T-cell (primary cell): ENCODE measurements around the gene QRICH2. TPM values are rescaled to one million over a fixed set of nuclear protein-coding genes. Genes with fewer than 3 reads are reported as not detected.

Experiments
- ATAC-seq, 4 experiments: fragments of 200-7000 bp in 3 of 4; fragments of 150-1000 bp in 1 of 4; cut with Tn5 transposase; replicated peaks in 1 of 4; 1 replicate in 3 of 4; 2 replicates in 1 of 4; pipeline ENCODE4 v1.10.0; 2021; ENCODE audit warnings: moderate library complexity in 3 of 4, mild to moderate bottlenecking in 2 of 4, moderate number of reproducible peaks in 1 of 4
- CTCF ChIA-PET, 2 donors: fragments of 300-600 bp; sonication (Branson Sonifier 250); formaldehyde crosslinking; loops; one replicate each; lab custom pipeline; 2022; ENCODE audit warnings: antibody characterized with exemption in 2 of 2; lab: Charles Lee
- POLR2A ChIA-PET, 2 donors: fragments of 300-600 bp; sonication (Branson Sonifier 250); formaldehyde crosslinking; loops; one replicate each; lab custom pipeline; 2022; ENCODE audit warnings: antibody characterized with exemption in 2 of 2; lab: Charles Lee
- DNase-seq, 35 experiments: peaks; one replicate each; pipeline versions ENCODE4 v3.0.0 to v3.0.0-alpha.2; 2013 to 2023
- H3K27ac ChIP-seq: one replicate; pipeline ENCODE4 v1.5.1; 2013; ENCODE audit warnings: low read length
- H3K27me3 ChIP-seq, 2 experiments: replicated peaks in 1 of 2; 1 replicate in 1 of 2; 2 replicates in 1 of 2; pipeline versions ENCODE4 v1.6.1 to v1.7.0; 2013; ENCODE audit warnings: low read length in 1 of 2, mixed read lengths in 1 of 2; ENCODE audit not compliant: control insufficient read depth in 2 of 2, insufficient read depth in 2 of 2; ENCODE audit errors: extremely low read depth in 1 of 2
- H3K36me3 ChIP-seq, 2 donors: 1 replicate in 1 of 2; 2 replicates in 1 of 2; pipeline versions ENCODE4 v1.6.1 to v1.7.0; 2013; ENCODE audit warnings: low read length in 1 of 2; ENCODE audit not compliant: control insufficient read depth in 2 of 2, insufficient read depth in 1 of 2; ENCODE audit errors: extremely low read depth in 1 of 2
- H3K4me1 ChIP-seq, 2 experiments: 1 replicate in 1 of 2; 2 replicates in 1 of 2; pipeline versions ENCODE4 v1.6.1 to v1.7.0; 2013; ENCODE audit warnings: low read length in 2 of 2, mixed read lengths in 1 of 2; ENCODE audit not compliant: insufficient read depth in 2 of 2, control insufficient read depth in 1 of 2; ENCODE audit errors: extremely low read depth in 1 of 2
- H3K4me3 ChIP-seq, 2 donors: 1 replicate in 1 of 2; 2 replicates in 1 of 2; pipeline versions ENCODE4 v1.5.1 to v1.7.0; 2013; ENCODE audit warnings: mild to moderate bottlenecking in 2 of 2, low read length in 1 of 2, moderate library complexity in 1 of 2; ENCODE audit not compliant: control insufficient read depth in 1 of 2; ENCODE audit errors: extremely low read depth in 1 of 2
- H3K9me3 ChIP-seq: 2 replicates; pipeline ENCODE4 v1.7.0; 2013
- H3K27ac Mint-ChIP-seq, 2 donors: one replicate each; pipeline ENCODE4 v1.8.0; 2020 to 2021; ENCODE audit warnings: mild to moderate bottlenecking in 2 of 2, mixed read lengths in 2 of 2
- H3K27me3 Mint-ChIP-seq, 2 donors: one replicate each; pipeline ENCODE4 v1.8.0; 2021 to 2022; ENCODE audit warnings: mixed read lengths in 2 of 2
- H3K36me3 Mint-ChIP-seq: one replicate; pipeline ENCODE4 v1.8.0; 2021; ENCODE audit warnings: mixed read lengths
- H3K4me1 Mint-ChIP-seq, 3 donors: one replicate each; pipeline ENCODE4 v1.8.0; 2020 to 2022; ENCODE audit warnings: mixed read lengths in 3 of 3, mild to moderate bottlenecking in 1 of 3
- H3K4me3 Mint-ChIP-seq, 3 donors: one replicate each; pipeline ENCODE4 v1.8.0; 2020 to 2022; ENCODE audit warnings: mild to moderate bottlenecking in 3 of 3, mixed read lengths in 3 of 3, moderate library complexity in 3 of 3
- H3K9me3 Mint-ChIP-seq, 3 donors: one replicate each; pipeline ENCODE4 v1.8.0; 2020 to 2022; ENCODE audit warnings: mixed read lengths in 3 of 3
- WGBS: methylation state at CpG from one replicate; pipeline ENCODE4 v1.1.5; 2013; ENCODE audit warnings: missing lambda C conversion rate; ENCODE audit not compliant: insufficient coverage; 5-methylcytosine and 5-hydroxymethylcytosine counted together
- total RNA-seq, 35 experiments: library from RNA in 6 of 35; stranded (reverse) in 6 of 35; fragments of 120-200 nt in 1 of 35; gene quantifications; one replicate each; pipeline versions ENCODE4 v1.2.1 to v1.2.4 and lab custom pipeline; 2013 to 2026

The QRICH2 gene, protein sequence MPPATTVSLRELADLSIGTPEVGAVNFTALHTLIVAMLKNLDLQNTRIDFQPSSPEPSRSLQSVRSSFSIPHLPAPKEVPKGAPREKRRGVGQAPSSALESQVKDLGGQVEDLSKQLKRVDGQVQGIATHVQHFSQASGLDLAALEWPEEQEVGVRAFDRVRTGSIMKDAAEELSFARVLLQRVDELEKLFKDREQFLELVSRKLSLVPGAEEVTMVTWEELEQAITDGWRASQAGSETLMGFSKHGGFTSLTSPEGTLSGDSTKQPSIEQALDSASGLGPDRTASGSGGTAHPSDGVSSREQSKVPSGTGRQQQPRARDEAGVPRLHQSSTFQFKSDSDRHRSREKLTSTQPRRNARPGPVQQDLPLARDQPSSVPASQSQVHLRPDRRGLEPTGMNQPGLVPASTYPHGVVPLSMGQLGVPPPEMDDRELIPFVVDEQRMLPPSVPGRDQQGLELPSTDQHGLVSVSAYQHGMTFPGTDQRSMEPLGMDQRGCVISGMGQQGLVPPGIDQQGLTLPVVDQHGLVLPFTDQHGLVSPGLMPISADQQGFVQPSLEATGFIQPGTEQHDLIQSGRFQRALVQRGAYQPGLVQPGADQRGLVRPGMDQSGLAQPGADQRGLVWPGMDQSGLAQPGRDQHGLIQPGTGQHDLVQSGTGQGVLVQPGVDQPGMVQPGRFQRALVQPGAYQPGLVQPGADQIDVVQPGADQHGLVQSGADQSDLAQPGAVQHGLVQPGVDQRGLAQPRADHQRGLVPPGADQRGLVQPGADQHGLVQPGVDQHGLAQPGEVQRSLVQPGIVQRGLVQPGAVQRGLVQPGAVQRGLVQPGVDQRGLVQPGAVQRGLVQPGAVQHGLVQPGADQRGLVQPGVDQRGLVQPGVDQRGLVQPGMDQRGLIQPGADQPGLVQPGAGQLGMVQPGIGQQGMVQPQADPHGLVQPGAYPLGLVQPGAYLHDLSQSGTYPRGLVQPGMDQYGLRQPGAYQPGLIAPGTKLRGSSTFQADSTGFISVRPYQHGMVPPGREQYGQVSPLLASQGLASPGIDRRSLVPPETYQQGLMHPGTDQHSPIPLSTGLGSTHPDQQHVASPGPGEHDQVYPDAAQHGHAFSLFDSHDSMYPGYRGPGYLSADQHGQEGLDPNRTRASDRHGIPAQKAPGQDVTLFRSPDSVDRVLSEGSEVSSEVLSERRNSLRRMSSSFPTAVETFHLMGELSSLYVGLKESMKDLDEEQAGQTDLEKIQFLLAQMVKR (N-terminal part only)
- total RNA-seq: 1 to 10 TPM; 3.0 to 4.3 (median 3.4) TPM
- 2.0 TPM for total RNA-seq (2013)
- 1.1 to 14.5 (median 5.1) reads per million in 29 experiments for total RNA-seq (lab: John Stamatoyannopoulos, UW)

DNA sequence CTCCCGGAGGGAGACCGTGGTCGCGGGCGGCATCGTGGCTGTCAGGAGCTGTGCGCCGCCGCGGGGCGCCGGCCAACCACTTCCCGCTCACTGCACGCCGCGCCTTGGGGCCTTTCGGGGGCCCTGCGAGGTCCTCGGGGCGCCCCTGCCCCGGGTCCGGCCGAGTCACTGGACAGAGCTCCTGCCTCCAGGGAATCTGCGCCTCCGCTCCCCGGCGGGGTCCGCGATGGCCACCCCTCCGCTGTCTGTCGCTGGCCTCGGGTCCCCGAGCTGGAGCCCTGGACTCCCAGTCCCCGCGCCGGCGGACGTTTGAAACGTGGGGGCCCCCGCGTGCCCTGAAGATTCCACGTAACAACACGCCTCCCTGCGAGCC lies at the start of gene QRICH2:
TSS of gene QRICH2 (minus strand) at position 311 of the 373 bp plus-strand sequence. CDS start at position 33, 278 bp downstream.
- no peaks in the 10 kb centered on the region for H3K27me3 ChIP-seq
- Mint-ChIP-seq H3K4me3 (no peak within 1 kb of the TSS), H3K4me1 (peaks cover 0 to 1% (median 0%) of the 10 kb centered on the region in 3 donors), H3K27ac (no peak within 1 kb of the TSS), H3K9me3 (no peaks in the 10 kb centered on the region), H3K27me3 (no peaks in the 10 kb centered on the region), H3K36me3 (peaks cover 20% of the 10 kb centered on the region)
- ChIA-PET POLR2A (no interaction called here), CTCF (no interaction called here)
- no peak within 1 kb of the TSS for H3K27ac ChIP-seq
- no peak for DNase-seq
- no peaks in the 10 kb centered on the region for H3K4me1 ChIP-seq
- H3K4me3 ChIP-seq: no peak within 1 kb of the TSS
- no peak for ATAC-seq
- H3K36me3 ChIP-seq: peaks cover 4 to 23% of the 10 kb centered on the region in 2 donors
- WGBS: 95% methylated on average over 36 of the region's 44 CpGs
- H3K9me3 ChIP-seq: no peaks in the 10 kb centered on the region

DNA sequence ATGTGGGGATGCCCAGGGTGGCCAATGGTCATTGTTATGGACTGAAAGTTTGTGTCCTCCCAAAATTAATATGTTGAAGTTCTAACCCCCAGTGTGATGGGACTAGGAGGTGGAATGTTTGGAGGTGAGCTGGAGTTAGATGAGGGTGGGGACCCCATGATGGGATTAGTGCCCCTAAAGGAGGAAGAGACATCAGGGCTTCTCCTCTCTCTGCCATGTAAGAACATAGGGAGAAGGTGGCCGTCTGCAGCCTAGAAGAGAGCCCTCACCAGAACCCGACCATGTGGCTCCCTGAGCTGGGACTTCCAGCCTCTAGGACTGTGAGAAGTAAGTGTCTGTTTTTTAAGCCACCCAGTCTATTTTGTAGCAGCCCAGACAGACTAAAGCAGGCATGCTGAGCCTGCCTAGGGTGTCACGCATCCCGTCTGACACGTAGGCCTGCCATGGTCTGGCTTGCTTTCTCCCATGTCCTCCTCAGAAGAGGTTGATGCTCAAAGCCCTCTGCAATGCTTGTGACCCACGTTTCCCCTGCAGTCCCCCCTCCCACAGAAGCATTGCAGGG lies 49.6 kb upstream of the QRICH2 start:
- H3K4me3 Mint-ChIP-seq: no peak overlapping the region
- Histone ChIP-seq H3K27me3 (peaks cover 0 to 9% of the 10 kb centered on the region in 2 experiments), H3K4me3 (no peak overlapping the region), H3K4me1 (peaks cover 0 to 14% of the 10 kb centered on the region in 2 experiments), H3K9me3 (no peaks in the 10 kb centered on the region), H3K36me3 (no peaks in the 10 kb centered on the region), H3K27ac (no peak overlapping the region)
- ChIA-PET CTCF (interaction anchor here in 1 of 2 donors (0.5 to 0.7 kb wide), 2 partner anchors 18 to 377 kb away, joined by 3 to 5 read pairs; no protein-coding TSS in a partner anchor), POLR2A (no interaction called here)
- WGBS: 80% methylated on average over 1 of the region's 6 CpGs
- DNase-seq (no peak), ATAC-seq (no peak)
- no peaks in the 10 kb centered on the region for H3K36me3 Mint-ChIP-seq
- H3K9me3 Mint-ChIP-seq: no peaks in the 10 kb centered on the region
- peaks cover 11 to 15% (median 12%) of the 10 kb centered on the region in 3 donors for H3K4me1 Mint-ChIP-seq
- H3K27ac Mint-ChIP-seq: no peak overlapping the region
- H3K27me3 Mint-ChIP-seq: peaks cover 0 to 1% of the 10 kb centered on the region in 2 donors

DNA sequence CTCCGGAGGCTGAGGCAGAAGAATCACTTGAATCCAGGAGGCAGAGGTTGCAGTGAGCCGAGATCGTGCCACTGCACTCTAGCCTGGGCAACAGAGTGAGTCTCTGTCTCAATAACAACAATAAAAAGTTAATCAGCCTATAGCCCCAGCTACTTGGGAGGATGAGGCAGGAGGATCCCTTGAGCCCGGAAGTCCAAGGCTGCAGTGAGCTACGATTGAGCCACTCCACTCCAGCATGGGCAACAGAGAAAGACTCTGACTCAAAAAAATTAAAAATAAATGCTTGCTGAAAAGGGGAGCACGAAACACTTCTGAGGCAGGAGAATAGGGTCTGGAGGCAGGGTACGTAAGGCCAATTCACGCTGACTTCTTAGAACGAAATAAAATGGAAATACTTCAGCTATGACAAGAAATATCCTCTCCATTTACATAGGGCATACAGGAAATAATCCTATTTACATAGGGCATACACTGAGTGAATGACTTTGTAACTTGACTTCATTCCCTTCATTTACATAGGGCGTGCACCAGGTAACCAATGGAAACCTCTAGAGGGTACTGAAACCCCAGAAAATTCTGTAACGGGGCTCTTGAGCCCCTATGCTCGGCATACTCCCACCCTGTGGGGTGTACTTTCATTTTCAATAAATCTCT lies 48.9 kb upstream of the QRICH2 start:
- H3K27ac Mint-ChIP-seq: no peak overlapping the region

DNA sequence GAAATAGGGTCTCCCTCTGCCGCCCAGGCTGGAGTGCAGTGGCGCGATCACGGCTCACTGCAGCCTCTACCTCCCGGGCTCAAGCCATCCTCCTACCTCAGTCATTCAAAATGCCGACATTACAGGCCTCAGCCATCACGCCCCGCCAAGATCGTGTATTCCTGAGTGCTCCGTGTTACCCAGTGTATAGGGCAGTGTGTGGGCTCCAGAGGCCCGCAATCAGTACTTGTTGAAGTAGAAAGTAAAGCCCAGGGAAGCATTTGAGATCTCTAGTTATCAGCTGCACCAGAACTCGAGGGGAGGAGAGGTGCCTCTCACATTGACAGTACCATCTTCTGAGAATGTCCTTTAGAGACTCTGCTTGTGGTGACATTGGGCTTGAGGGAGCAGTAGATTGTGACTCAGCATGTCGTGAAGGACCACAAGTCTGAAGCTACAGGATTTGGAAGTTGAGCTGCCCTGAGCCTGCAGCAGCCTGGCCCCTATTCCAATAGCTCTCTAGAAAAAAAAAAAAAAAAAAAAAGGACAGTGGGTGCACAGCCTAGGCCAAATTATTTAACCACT lies 46.8 kb upstream of the QRICH2 start:
- peaks cover 0 to 20% of the 10 kb centered on the region in 2 experiments for H3K4me1 ChIP-seq
- POLR2A ChIA-PET: interaction anchor here (0.6 kb wide), 2 partner anchors 11 to 831 kb away, joined by 3 to 4 read pairs; no protein-coding TSS in a partner anchor
- H3K27ac Mint-ChIP-seq: no peak overlapping the region
- no peak overlapping the region for H3K27ac ChIP-seq
- H3K4me1 Mint-ChIP-seq: peaks cover 24 to 29% (median 25%) of the 10 kb centered on the region in 3 donors
- H3K36me3 ChIP-seq: peaks cover 0 to 3% of the 10 kb centered on the region in 2 donors
- H3K4me3 ChIP-seq: no peak overlapping the region
- no peaks in the 10 kb centered on the region for H3K9me3 ChIP-seq
- H3K9me3 Mint-ChIP-seq: no peaks in the 10 kb centered on the region
- peaks cover 0 to 1% of the 10 kb centered on the region in 2 donors for H3K27me3 Mint-ChIP-seq
- CTCF ChIA-PET: interaction anchor here (0.6 to 1.2 kb wide), 3 partner anchors 173 to 995 kb away, joined by 3 to 12 read pairs (median 3); no protein-coding TSS in a partner anchor
- WGBS: 68% methylated on average over 3 of the region's 13 CpGs
- ATAC-seq: no peak
- peaks cover 0 to 7% of the 10 kb centered on the region in 2 experiments for H3K27me3 ChIP-seq
- peak overlapping the region; percentile 57 to 90 (median 85) for H3K4me3 Mint-ChIP-seq
- no peaks in the 10 kb centered on the region for H3K36me3 Mint-ChIP-seq
- DNase-seq: no peak

More for the DNA sequence above, 48.9 kb upstream of the QRICH2 start:
- Histone ChIP-seq H3K4me3 (no peak overlapping the region), H3K27me3 (peaks cover 0 to 9% of the 10 kb centered on the region in 2 experiments), H3K9me3 (no peaks in the 10 kb centered on the region), H3K36me3 (no peaks in the 10 kb centered on the region), H3K4me1 (peaks cover 0 to 20% of the 10 kb centered on the region in 2 experiments), H3K27ac (no peak overlapping the region)
- ATAC-seq (no peak), DNase-seq (no peak)
- Mint-ChIP-seq H3K36me3 (no peaks in the 10 kb centered on the region), H3K4me1 (peaks cover 16 to 20% (median 16%) of the 10 kb centered on the region in 3 donors), H3K4me3 (no peak overlapping the region), H3K9me3 (no peaks in the 10 kb centered on the region), H3K27me3 (peaks cover 0 to 1% of the 10 kb centered on the region in 2 donors)
- WGBS: 81% methylated on average over 4 of the region's 12 CpGs
- POLR2A ChIA-PET: no interaction called here
- CTCF ChIA-PET: no interaction called here

DNA sequence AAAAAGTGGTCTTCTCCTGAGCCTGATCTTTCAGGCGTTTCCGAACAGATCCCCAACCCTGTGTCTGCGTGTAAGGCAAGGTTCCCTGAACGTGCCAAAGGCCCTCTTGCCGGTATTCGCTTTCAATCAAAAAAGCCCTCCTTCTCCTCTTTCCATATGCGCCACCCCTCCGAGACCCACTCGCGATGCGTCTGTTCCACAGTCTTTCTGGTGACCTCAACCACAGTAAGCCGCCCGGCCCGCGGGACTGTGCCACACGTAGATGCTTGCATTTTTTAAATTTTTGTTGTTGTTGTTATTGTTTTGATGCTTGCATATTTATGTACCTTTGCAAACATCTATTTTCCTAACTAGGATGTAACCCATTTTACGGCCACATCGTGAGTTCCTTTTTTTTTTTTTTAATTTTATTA lies 46.2 kb upstream of the QRICH2 start:
- Mint-ChIP-seq H3K36me3 (no peaks in the 10 kb centered on the region), H3K4me3 (peak overlapping the region; percentile 85 to 91 (median 90)), H3K27ac (peak overlapping the region; percentile 91 to 98), H3K27me3 (peaks cover 0 to 1% of the 10 kb centered on the region in 2 donors), H3K4me1 (peaks cover 24 to 29% (median 25%) of the 10 kb centered on the region in 3 donors), H3K9me3 (no peaks in the 10 kb centered on the region)
- Histone ChIP-seq H3K36me3 (peaks cover 0 to 3% of the 10 kb centered on the region in 2 donors), H3K27me3 (peaks cover 0 to 7% of the 10 kb centered on the region in 2 experiments), H3K4me3 (peak overlapping the region; percentile 81 to 90), H3K9me3 (no peaks in the 10 kb centered on the region), H3K27ac (peak overlapping the region; percentile 86), H3K4me1 (peaks cover 0 to 20% of the 10 kb centered on the region in 2 experiments)
- DNase-seq (no peak), ATAC-seq (peak in 1 of 4 experiments; percentile 4)
- WGBS: 0% methylated on average over 6 of the region's 18 CpGs
- POLR2A ChIA-PET: no interaction called here
- CTCF ChIA-PET: interaction anchor here (0.6 to 1.2 kb wide), 3 partner anchors 172 to 703 kb away, joined by 3 read pairs; no protein-coding TSS in a partner anchor
